Inferior parietal cortex (tissue), 1 donor: ENCODE results near the gene MEAF6.

Source experiments
- DNase-seq: peaks from one replicate; pipeline ENCODE4 v3.0.0-alpha.2; 2016; ENCODE audit errors: extremely low spot score

Gene MEAF6

GRCh38 chr1:37485902-37486679, 28.5 kb downstream of the MEAF6 start:
- no peak for DNase-seq

- DNase-seq, result no peak
Measured at GRCh38 chr1:37484325-37485051, 30.1 kb downstream of the MEAF6 start.

- DNase-seq, result no peak
Measured at GRCh38 chr1:37483785-37484184, 30.8 kb downstream of the MEAF6 start.

- no peak for DNase-seq
Measured at GRCh38 chr1:37482796-37483744, 31.5 kb downstream of the MEAF6 start.

- no peak for DNase-seq
Measured at GRCh38 chr1:37482004-37482785, 32.4 kb downstream of the MEAF6 start.

GRCh38 chr1:37481289-37482003, 33.1 kb downstream of the MEAF6 start:
- no peak for DNase-seq

GRCh38 chr1:37480581-37481288, 33.8 kb downstream of the MEAF6 start:
- DNase-seq, result no peak

- DNase-seq, result no peak
Measured at GRCh38 chr1:37480125-37480466, 34.5 kb downstream of the MEAF6 start.

GRCh38 chr1:37479255-37480124, 35.1 kb downstream of the MEAF6 start:
- DNase-seq, result no peak

GRCh38 chr1:37478890-37479254, 35.7 kb downstream of the MEAF6 start:
- DNase-seq, result no peak

GRCh38 chr1:37478451-37478881, 36.1 kb downstream of the MEAF6 start:
- DNase-seq, result no peak

GRCh38 chr1:37477946-37478345, 36.6 kb downstream of the MEAF6 start:
- no peak for DNase-seq

GRCh38 chr1:37477198-37477931, 37.2 kb downstream of the MEAF6 start:
- DNase-seq, result no peak

GRCh38 chr1:37476460-37477197, 37.9 kb downstream of the MEAF6 start:
- DNase-seq, result no peak

GRCh38 chr1:37476087-37476452, 38.5 kb downstream of the MEAF6 start:
- no peak for DNase-seq

- no peak for DNase-seq
Measured at GRCh38 chr1:37475380-37476086, 39.0 kb downstream of the MEAF6 start.

- DNase-seq, result no peak
Measured at GRCh38 chr1:37474697-37475379, 39.7 kb downstream of the MEAF6 start.
